ENCODE results near the gene PLSCR1.

Gene PLSCR1

GRCh38 chr3:146544002-146544928 lies at the start of gene PLSCR1:
PLSCR1 (minus strand) TSS chr3:146544607; CDS start chr3:146536552, 8,055 bp downstream.
- peak; percentile 89 for DNase-seq

DNA sequence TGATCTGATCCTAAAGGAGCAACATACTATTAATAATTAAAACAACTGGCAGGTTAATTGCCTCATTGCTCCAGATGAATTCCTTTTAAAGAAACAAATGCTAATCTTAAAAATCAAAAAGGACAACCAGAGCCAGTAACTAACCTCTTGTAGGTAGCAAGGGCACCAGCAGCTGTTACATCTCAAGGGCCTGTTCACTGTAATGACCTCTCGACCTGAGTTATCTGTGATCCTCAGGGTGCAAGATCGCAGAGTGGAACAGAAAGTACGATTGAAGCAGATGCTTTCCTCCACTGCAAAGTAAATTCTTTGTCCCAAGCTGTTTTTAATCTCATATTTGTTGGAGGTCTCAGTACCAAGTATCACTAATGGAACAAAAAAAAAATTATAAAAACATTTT lies 49.4 kb upstream of the PLSCR1 start:
- DNase-seq, result no peak

DNA sequence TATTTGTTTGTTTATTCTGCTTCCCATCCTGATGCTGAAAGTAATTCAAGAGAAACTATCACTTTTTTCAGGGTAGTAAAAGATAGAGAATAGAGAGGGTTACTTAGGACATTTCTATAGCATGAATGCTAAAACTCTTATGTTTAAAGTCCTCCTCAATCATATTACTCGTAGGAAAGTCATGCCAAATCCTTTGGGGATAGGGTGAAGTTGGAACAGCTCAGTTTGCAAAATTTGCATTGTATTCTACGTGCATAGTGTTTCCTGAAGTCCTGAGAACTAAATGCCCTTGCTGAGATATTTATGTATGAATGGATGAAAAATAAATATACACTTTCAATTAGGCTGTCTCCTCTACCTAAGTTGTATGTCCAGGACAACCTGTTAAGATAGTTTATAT lies 46.1 kb upstream of the PLSCR1 start:
- DNase-seq, result no peak

GRCh38 chr3:146589899-146590508 lies 45.6 kb upstream of the PLSCR1 start:
- DNase-seq, result no peak

DNA sequence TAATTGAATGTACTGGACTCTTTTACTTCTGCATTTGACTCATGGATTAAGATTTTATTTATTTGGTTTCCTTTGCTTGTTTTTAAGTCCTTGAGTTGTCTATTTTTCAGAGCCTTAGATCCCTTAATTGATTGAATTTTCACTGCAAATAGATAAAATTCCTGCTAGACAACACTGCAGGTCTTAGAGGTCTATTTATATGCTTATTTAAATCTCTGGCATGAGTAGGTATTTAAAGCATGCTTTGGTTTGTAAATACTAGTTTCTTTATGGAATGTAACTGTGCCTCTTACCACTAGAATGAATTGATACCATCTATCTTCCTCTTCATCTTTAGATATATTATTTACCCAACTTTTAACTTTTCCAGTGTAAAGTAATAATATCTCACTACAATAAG lies 40.7 kb upstream of the PLSCR1 start:
- no peak for DNase-seq

DNA sequence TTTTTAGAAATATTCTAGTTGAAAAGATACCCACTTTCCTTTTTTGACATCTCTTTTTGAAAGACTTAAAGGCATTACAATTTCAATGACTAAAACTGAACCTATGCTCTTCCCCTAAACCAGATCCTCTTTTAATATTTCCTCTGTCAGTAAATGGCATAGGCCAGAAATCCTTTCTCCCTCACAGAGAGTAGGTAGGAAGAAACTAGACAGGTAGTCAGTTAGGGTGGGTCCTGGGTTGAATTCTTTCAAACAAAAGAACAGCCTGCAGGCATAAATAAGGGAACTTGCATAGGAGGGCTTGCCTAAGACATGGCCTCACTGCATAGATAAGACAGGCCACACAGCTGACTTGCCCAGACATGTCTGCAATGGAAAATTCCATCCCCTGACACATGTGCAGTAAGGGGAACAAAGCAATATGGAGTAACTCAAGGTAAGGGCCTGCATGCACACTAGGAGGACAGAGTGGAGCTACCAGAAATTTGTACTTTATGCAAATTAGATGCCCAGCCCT lies 37.6 kb upstream of the PLSCR1 start:
- no peak for DNase-seq

- DNase-seq, result no peak
Observed at GRCh38 chr3:146581080-146581601, 36.7 kb upstream of the PLSCR1 start.

GRCh38 chr3:146577662-146578061 lies 33.3 kb upstream of the PLSCR1 start:
- peak; percentile 4 for DNase-seq

GRCh38 chr3:146575636-146576035 lies 31.2 kb upstream of the PLSCR1 start:
- DNase-seq, result no peak

DNA sequence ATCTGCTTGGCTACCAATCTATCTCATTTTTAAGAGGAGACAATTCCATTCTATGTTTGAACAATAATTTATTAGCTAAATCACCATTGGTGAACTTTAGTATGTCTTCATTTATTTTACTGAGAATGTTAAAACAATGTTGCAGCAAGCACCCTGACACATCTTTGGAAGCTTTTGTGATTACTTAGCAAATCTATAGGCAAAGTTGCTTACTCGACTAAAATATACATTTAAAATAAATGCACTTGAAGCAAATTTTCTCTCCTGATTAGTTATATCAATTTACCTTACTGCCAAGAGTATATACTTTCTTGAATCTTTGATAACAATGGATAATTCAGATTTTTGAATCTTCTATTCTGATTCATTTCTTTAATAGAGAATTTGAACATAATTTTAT lies 29.8 kb upstream of the PLSCR1 start:
- no peak for DNase-seq

- no peak for DNase-seq
Observed at GRCh38 chr3:146569314-146569713, 24.9 kb upstream of the PLSCR1 start.

DNA sequence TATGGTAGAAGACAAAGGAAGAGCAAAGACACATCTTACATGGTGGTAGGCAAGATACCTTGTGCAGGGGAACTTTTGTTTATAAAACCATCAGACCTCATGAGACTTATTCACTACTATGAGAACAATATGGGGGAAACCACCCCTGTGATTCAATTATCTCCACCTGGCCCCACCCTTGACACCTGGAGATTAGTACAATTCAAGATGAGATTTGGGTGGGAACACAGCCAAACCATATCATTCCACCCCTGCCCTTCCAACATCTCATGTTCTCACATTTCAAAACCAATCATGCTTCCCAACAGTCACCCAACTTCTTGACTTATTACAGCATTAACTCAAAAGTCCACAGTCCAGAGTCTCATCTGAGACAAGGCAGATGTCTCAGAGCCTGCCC lies 21.7 kb upstream of the PLSCR1 start:
- DNase-seq, result no peak

- no peak for DNase-seq
Observed at GRCh38 chr3:146561879-146562278, 17.5 kb upstream of the PLSCR1 start.

GRCh38 chr3:146561463-146561862 lies 17.1 kb upstream of the PLSCR1 start:
- no peak for DNase-seq

- DNase-seq, result no peak
Observed at GRCh38 chr3:146560678-146561077, 16.3 kb upstream of the PLSCR1 start.

DNA sequence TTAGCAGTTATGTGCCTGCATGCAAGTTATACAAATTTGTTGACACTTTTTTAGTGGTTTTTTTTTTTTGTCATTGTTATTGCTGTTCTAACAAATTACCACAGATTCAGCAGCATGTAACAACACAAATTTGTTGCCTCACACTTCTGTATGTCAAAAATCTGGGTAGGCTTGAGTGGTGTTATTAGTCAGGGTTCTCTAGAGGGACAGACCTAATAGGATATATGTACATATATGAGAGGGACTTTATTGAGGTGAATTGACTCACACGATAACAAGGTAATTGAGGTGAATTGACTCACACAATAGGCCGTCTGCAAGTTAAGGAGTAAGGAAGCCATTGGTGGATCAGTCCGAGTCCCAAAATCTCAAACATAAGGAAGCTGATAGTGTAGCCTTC lies 15.0 kb upstream of the PLSCR1 start:
- no peak for DNase-seq

DNA sequence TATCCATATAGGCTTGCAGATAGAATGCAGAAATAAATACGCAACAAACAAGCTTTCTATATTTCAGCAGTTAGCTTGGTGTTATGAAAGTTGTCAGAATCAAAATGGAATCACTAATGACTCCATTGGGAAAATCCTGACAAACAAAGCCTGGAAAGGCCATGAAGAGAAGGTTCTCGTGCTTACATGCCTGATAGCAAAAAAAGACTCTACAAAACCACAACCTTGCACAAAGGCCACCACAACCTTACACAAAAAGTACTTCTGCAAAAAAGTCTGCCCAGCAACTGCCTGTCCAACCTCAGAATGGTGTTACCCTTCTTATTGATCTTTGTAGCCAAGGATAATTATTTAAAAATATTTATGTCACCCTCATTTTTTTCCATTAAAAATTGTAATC lies 14.4 kb upstream of the PLSCR1 start:
- no peak for DNase-seq

DNA sequence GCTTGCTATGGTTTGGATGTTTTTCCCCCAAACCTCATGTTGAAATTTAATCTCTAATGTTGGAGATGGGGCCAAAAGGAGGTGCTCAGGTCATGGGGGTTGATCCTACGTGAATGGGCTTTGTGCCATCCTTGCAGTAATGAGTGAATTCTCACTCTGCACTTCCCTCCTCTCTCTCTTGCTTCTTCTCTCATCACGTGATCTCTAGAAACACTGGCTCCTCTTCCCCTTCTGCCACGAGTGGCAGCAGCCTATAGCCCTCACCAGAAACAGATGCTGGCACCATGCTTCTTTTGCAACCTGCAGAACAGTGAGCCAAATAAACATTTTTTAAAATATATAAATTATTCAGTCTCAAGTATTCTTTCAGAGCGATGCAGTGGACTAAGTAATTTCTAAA lies 13.3 kb upstream of the PLSCR1 start:
- DNase-seq, result no peak

- no peak for DNase-seq
Observed at GRCh38 chr3:146555311-146555710, 10.9 kb upstream of the PLSCR1 start.

GRCh38 chr3:146554151-146554760 lies 9.8 kb upstream of the PLSCR1 start:
- no peak for DNase-seq

GRCh38 chr3:146550743-146551510 lies 6.5 kb upstream of the PLSCR1 start:
- no peak for DNase-seq

DNA sequence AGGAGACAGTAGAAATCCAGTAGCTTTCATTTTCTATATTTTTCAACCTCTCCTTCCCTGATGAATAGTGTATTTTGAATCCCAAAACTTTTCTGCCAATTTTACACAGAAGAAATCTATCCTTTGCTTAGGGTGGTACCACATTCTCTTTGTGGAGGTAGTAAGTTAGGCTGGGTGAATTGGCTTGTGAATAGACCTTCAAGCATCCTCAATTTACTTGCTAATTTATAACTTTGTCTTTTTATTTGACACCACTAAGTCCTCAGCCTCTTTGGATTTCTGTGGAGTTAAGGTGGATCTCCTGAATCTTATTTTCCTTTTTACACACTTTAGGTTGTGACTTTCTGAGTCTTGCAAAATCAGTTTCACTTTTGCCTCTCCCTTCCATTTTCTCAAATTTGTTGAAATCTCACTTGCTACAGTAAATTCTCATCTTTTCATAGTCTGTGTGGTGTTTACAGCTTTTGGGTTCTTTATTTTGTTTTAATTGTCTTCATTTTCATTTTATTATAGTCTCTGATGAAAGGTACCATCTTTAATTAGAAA lies 5.7 kb upstream of the PLSCR1 start:
- DNase-seq, result no peak
